Activated naive CD8-positive, alpha-beta T cell treated with anti-CD3 and anti-CD28 coated beads, Interleukin-2, amount 10 ng/mL, durations not matched to agents 7 days and 5 days (primary cell): Measurements from ENCODE around the gene BRPF3. TPM values are rescaled to one million over a fixed set of nuclear protein-coding genes. Genes with fewer than 3 reads are reported as not detected.

Experiments
- ATAC-seq: fragments of 150-1000 bp; cut with Tn5 transposase; one replicate; pipeline ENCODE4 v1.10.0; 2021; ENCODE audit warnings: low read depth, moderate library complexity
- POLR2A ChIA-PET: fragments of 350-600 bp; sonication (Branson Sonifier 250); formaldehyde crosslinking; loops from one replicate; lab custom pipeline; 2021; ENCODE audit warnings: antibody characterized with exemption; lab: Charles Lee
- DNase-seq: peaks from one replicate; pipeline ENCODE4 v3.0.0; 2021
- H3K27ac Mint-ChIP-seq: one replicate; pipeline ENCODE4 v1.8.0; 2022; ENCODE audit warnings: mild to moderate bottlenecking, mixed read lengths
- H3K27me3 Mint-ChIP-seq: one replicate; pipeline ENCODE4 v1.8.0; 2022; ENCODE audit warnings: mild to moderate bottlenecking, moderate library complexity, mixed read lengths
- H3K36me3 Mint-ChIP-seq: one replicate; pipeline ENCODE4 v1.8.0; 2021; ENCODE audit warnings: mild to moderate bottlenecking, mixed read lengths
- H3K4me1 Mint-ChIP-seq: one replicate; pipeline ENCODE4 v1.8.0; 2021; ENCODE audit warnings: mixed read lengths
- H3K4me3 Mint-ChIP-seq: one replicate; pipeline ENCODE4 v1.8.0; 2022; ENCODE audit warnings: mild to moderate bottlenecking, moderate library complexity, mixed read lengths
- H3K9me3 Mint-ChIP-seq: one replicate; pipeline ENCODE4 v1.8.0; 2021; ENCODE audit warnings: mixed read lengths
- total RNA-seq, 2 experiments: library from RNA; stranded (reverse); gene quantifications; one replicate each; pipeline ENCODE4 v1.2.3, GENCODE V29; 2021

Gene BRPF3
- total RNA-seq, 2 experiments from 2014 or later: 23.7 to 25.4 TPM

- H3K36me3 Mint-ChIP-seq: no peaks in the 10 kb centered on the region
- H3K4me1 Mint-ChIP-seq: no peaks in the 10 kb centered on the region
- H3K27me3 Mint-ChIP-seq: peaks cover 21% of the 10 kb centered on the region
- no peak for DNase-seq
- no peaks in the 10 kb centered on the region for H3K9me3 Mint-ChIP-seq
- POLR2A ChIA-PET: no interaction called here
- no peak overlapping the region for H3K4me3 Mint-ChIP-seq
- no peak for ATAC-seq
- no peak overlapping the region for H3K27ac Mint-ChIP-seq
Observed at GRCh38 chr6:36272234-36272633, 75.7 kb downstream of the BRPF3 start.

GRCh38 chr6:36273067-36273466 lies 76.5 kb downstream of the BRPF3 start:
- no peak overlapping the region for H3K27ac Mint-ChIP-seq
- H3K36me3 Mint-ChIP-seq: no peaks in the 10 kb centered on the region
- H3K27me3 Mint-ChIP-seq: peaks cover 23% of the 10 kb centered on the region
- no peaks in the 10 kb centered on the region for H3K9me3 Mint-ChIP-seq
- no peak overlapping the region for H3K4me3 Mint-ChIP-seq
- ATAC-seq (no peak), DNase-seq (no peak)
- no peaks in the 10 kb centered on the region for H3K4me1 Mint-ChIP-seq
- POLR2A ChIA-PET: no interaction called here

GRCh38 chr6:36273802-36274514 lies 77.4 kb downstream of the BRPF3 start:
- Mint-ChIP-seq H3K27me3 (peaks cover 23% of the 10 kb centered on the region), H3K9me3 (no peaks in the 10 kb centered on the region), H3K4me1 (no peaks in the 10 kb centered on the region), H3K36me3 (no peaks in the 10 kb centered on the region), H3K4me3 (no peak overlapping the region), H3K27ac (no peak overlapping the region)
- DNase-seq (no peak), ATAC-seq (no peak)
- POLR2A ChIA-PET: no interaction called here

GRCh38 chr6:36276581-36277536 lies 80.3 kb downstream of the BRPF3 start:
- Mint-ChIP-seq H3K4me3 (no peak overlapping the region), H3K27ac (no peak overlapping the region), H3K9me3 (no peaks in the 10 kb centered on the region), H3K27me3 (peaks cover 38% of the 10 kb centered on the region), H3K4me1 (no peaks in the 10 kb centered on the region), H3K36me3 (no peaks in the 10 kb centered on the region)
- ATAC-seq (no peak), DNase-seq (no peak)
- POLR2A ChIA-PET: no interaction called here

- H3K27me3 Mint-ChIP-seq: peaks cover 42% of the 10 kb centered on the region
- ATAC-seq (no peak), DNase-seq (no peak)
- no peak overlapping the region for H3K4me3 Mint-ChIP-seq
- H3K4me1 Mint-ChIP-seq: no peaks in the 10 kb centered on the region
- POLR2A ChIA-PET: no interaction called here
- no peak overlapping the region for H3K27ac Mint-ChIP-seq
- H3K36me3 Mint-ChIP-seq: no peaks in the 10 kb centered on the region
- no peaks in the 10 kb centered on the region for H3K9me3 Mint-ChIP-seq
Observed at GRCh38 chr6:36277946-36278470, 81.5 kb downstream of the BRPF3 start.

GRCh38 chr6:36280467-36280866 lies 83.9 kb downstream of the BRPF3 start:
- Mint-ChIP-seq H3K4me3 (no peak overlapping the region), H3K36me3 (no peaks in the 10 kb centered on the region), H3K27me3 (peaks cover 52% of the 10 kb centered on the region), H3K9me3 (no peaks in the 10 kb centered on the region), H3K4me1 (no peaks in the 10 kb centered on the region), H3K27ac (no peak overlapping the region)
- POLR2A ChIA-PET: no interaction called here
- DNase-seq (no peak), ATAC-seq (no peak)

- no peaks in the 10 kb centered on the region for H3K9me3 Mint-ChIP-seq
- POLR2A ChIA-PET: no interaction called here
- no peak overlapping the region for H3K4me3 Mint-ChIP-seq
- H3K36me3 Mint-ChIP-seq: no peaks in the 10 kb centered on the region
- H3K4me1 Mint-ChIP-seq: peaks cover 3% of the 10 kb centered on the region
- ATAC-seq: no peak
- no peak for DNase-seq
- peaks cover 54% of the 10 kb centered on the region for H3K27me3 Mint-ChIP-seq
- no peak overlapping the region for H3K27ac Mint-ChIP-seq
Observed at GRCh38 chr6:36280983-36281382, 84.4 kb downstream of the BRPF3 start.

Other genes with a start within 250 kb of the BRPF3 start
- not detected for gene SLC26A8, start 172.1 kb upstream of the BRPF3 start, total RNA-seq
- gene MAPK14, start 168.9 kb upstream of the BRPF3 start, total RNA-seq: 10 to 100 TPM; 57.3 to 62.2 TPM
- 10 to 100 TPM; 40.5 to 41.6 TPM for gene MAPK13, start 66.2 kb upstream of the BRPF3 start, total RNA-seq
- not detected for gene PNPLA1, start 73.3 kb downstream of the BRPF3 start, total RNA-seq
- not detected for gene BNIP5, start 140.1 kb downstream of the BRPF3 start, total RNA-seq
- 1 to 10 TPM; 8.7 to 9.8 TPM for gene ETV7, start 190.9 kb downstream of the BRPF3 start, total RNA-seq
- gene PXT1, start 246.1 kb downstream of the BRPF3 start, total RNA-seq: under 1 TPM; 0.22 to 0.37 TPM
- gene KCTD20, start 246.3 kb downstream of the BRPF3 start, total RNA-seq: 10 to 100 TPM; 45.7 to 50.0 TPM